ENCODE measurements around the gene RDH14. TPM values are rescaled to one million over a fixed set of nuclear protein-coding genes. Genes with fewer than 3 reads are reported as not detected.

The RDH14 gene
- total RNA-seq, 4 donors from 2014 or later = 24.6 to 55.4 (median 49.8) TPM

DNA sequence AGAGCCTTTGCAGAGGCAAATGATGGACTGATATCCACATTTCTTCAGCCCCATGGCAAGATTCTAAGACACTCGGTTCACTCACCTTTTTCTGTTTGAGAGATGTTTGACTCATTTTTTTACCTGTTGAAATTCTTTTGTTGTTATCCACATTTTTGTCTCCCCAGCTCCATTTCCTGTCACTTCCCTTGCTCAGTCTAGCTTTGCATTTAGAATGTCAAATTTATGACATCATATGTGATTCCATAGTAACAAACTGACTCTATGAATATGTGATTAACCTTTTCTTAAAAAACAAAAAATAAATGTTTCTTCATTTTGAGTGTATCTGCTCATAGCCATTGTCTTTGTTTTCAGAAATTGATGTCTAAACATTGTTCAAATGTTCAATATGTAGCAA lies 28.9 kb upstream of the RDH14 start, which contains the start of gene NT5C1B:
TSS of gene NT5C1B (minus strand) at position 216 of the 400 bp plus-strand sequence. CDS start at position 115, 101 bp downstream.
- no peaks in the 10 kb centered on the region for H3K9me3 ChIP-seq
- H3K36me3 ChIP-seq = no peaks in the 10 kb centered on the region
- H3K27me3 ChIP-seq = no peaks in the 10 kb centered on the region
- no peak for DNase-seq
- H3K4me3 ChIP-seq = no peak within 1 kb of the TSS
- in situ Hi-C loops (cut with MboI; ENCODE audit: low sequenced_read_pairs in 4 of 4) (no loop called here), intact Hi-C loops (cut with DNase I; ENCODE audit: low total_unique reads) (no loop called here)
- no peak for TF ChIP-seq POLR2A (IDR thresholded peaks at IDR 0.05)
- TF ChIP-seq, protein P1, sequence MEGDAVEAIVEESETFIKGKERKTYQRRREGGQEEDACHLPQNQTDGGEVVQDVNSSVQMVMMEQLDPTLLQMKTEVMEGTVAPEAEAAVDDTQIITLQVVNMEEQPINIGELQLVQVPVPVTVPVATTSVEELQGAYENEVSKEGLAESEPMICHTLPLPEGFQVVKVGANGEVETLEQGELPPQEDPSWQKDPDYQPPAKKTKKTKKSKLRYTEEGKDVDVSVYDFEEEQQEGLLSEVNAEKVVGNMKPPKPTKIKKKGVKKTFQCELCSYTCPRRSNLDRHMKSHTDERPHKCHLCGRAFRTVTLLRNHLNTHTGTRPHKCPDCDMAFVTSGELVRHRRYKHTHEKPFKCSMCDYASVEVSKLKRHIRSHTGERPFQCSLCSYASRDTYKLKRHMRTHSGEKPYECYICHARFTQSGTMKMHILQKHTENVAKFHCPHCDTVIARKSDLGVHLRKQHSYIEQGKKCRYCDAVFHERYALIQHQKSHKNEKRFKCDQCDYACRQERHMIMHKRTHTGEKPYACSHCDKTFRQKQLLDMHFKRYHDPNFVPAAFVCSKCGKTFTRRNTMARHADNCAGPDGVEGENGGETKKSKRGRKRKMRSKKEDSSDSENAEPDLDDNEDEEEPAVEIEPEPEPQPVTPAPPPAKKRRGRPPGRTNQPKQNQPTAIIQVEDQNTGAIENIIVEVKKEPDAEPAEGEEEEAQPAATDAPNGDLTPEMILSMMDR (IDR thresholded peaks at IDR 0.05 in 4 of 5, conservative IDR thresholded peaks at IDR 0.05 in 1 of 5) = no peak
- no peak within 1 kb of the TSS for H3K27ac ChIP-seq
- H3K4me1 ChIP-seq = no peaks in the 10 kb centered on the region
- no peak for ATAC-seq

DNA sequence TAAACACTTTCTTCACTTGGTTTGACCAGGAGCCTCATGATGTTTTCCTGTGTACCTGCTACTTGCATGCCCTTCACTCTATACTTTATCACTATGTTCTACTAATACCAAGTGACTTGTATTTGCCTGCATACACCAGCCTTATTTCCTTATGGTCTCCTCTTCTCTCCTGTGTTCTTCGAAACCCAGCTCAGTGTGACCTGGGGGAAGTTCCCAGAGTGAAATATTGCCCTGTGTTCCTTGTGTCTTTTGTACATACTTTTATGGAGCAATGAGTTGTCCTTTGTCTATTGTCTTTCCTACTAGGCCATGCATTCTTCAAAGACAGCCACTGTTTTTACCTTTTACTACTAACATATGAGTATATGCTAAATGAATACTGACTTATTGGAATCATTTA lies 28.3 kb upstream of the RDH14 start:
- Histone ChIP-seq H3K36me3 (no peaks in the 10 kb centered on the region), H3K4me3 (no peak overlapping the region), H3K9me3 (no peaks in the 10 kb centered on the region), H3K27me3 (no peaks in the 10 kb centered on the region), H3K27ac (no peak overlapping the region), H3K4me1 (no peaks in the 10 kb centered on the region)
- in situ Hi-C loops (cut with MboI; ENCODE audit: low sequenced_read_pairs in 4 of 4) (no loop called here), intact Hi-C loops (cut with DNase I; ENCODE audit: low total_unique reads) (no loop called here)
- DNase-seq (no peak), ATAC-seq (no peak)
- TF ChIP-seq, protein P1 (IDR thresholded peaks at IDR 0.05 in 4 of 5, conservative IDR thresholded peaks at IDR 0.05 in 1 of 5) = no peak
- TF ChIP-seq POLR2A (IDR thresholded peaks at IDR 0.05) = no peak

DNA sequence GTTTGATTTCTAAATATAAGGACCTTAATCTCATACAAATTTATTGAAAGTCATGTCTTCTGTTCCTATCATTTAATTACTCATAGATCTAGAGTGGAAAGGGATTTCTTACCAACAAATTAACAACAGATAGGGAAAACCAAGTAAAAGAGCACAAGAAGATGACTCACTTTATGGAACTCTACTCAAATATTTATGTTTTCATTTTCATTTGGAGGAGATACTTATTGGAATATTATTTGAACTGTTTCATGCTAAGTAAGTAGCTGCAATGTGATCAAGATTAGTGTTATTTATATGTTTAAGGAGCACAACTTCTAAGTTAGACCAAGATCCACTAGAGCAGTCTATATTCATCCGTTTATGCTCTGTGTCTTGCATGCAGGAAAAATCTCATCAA lies 27.6 kb upstream of the RDH14 start:
- H3K9me3 ChIP-seq = no peaks in the 10 kb centered on the region
- H3K27ac ChIP-seq = no peak overlapping the region
- intact Hi-C loops (cut with DNase I; ENCODE audit: low total_unique reads) (no loop called here), in situ Hi-C loops (cut with MboI; ENCODE audit: low sequenced_read_pairs in 4 of 4) (no loop called here)
- H3K27me3 ChIP-seq = no peaks in the 10 kb centered on the region
- no peaks in the 10 kb centered on the region for H3K36me3 ChIP-seq
- TF ChIP-seq POLR2A (IDR thresholded peaks at IDR 0.05) = no peak
- TF ChIP-seq, protein P1 (IDR thresholded peaks at IDR 0.05 in 4 of 5, conservative IDR thresholded peaks at IDR 0.05 in 1 of 5) = no peak
- ATAC-seq = no peak
- no peaks in the 10 kb centered on the region for H3K4me1 ChIP-seq
- DNase-seq = no peak
- H3K4me3 ChIP-seq = no peak overlapping the region

DNA sequence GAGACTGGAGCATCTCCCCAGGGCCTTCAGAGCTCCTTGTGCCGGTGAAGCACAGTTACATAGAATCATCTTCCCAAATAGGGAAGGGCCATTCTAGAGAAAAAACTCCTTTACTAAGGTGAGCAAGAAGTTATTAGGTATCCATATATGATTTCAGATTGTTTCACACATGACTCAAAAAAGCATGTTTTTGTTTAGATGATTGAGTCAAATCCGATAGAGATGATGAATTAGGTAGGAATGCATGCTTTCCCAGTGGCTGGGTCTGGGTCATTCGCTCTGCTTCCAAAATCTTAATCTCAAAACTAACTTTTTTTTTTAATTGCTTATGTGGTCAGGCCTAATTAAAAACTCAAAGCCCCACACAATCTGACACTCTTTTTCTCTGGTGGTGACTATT lies 25.1 kb upstream of the RDH14 start:
- ATAC-seq = no peak
- intact Hi-C loops (cut with DNase I; ENCODE audit: low total_unique reads) = no loop called here
- no peaks in the 10 kb centered on the region for H3K27me3 ChIP-seq
- no peaks in the 10 kb centered on the region for H3K9me3 ChIP-seq
- H3K27ac ChIP-seq = no peak overlapping the region
- DNase-seq = no peak
- no peak for TF ChIP-seq POLR2A (IDR thresholded peaks at IDR 0.05)
- TF ChIP-seq, protein P1 (IDR thresholded peaks at IDR 0.05 in 4 of 5, conservative IDR thresholded peaks at IDR 0.05 in 1 of 5) = no peak
- no peaks in the 10 kb centered on the region for H3K36me3 ChIP-seq
- H3K4me3 ChIP-seq = no peak overlapping the region
- H3K4me1 ChIP-seq = no peaks in the 10 kb centered on the region
- in situ Hi-C loops (cut with MboI; ENCODE audit: low sequenced_read_pairs in 4 of 4) = no loop called here

DNA sequence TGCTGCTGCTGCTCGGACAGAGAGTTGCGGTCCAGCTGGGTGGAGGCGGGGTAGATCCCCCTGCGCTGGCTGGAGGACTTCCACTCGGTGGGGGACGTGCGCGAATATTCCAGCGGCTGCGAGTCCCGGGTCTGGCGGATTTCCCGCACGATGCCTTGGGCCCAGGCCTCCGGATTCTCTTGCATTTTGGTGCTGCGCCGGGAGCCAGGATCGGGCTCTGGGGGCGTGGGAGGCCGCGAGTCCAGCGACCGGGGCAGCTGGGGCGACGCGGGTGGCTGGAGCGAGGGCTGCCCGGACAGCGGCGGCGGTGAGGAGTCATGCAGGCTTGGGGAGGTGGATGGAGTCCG lies 24.1 kb upstream of the RDH14 start:
- H3K36me3 ChIP-seq = no peaks in the 10 kb centered on the region
- in situ Hi-C loops (cut with MboI; ENCODE audit: low sequenced_read_pairs in 4 of 4) = no loop called here
- no peaks in the 10 kb centered on the region for H3K4me1 ChIP-seq
- no peaks in the 10 kb centered on the region for H3K9me3 ChIP-seq
- H3K27me3 ChIP-seq = no peaks in the 10 kb centered on the region
- TF ChIP-seq POLR2A (IDR thresholded peaks at IDR 0.05) = no peak
- TF ChIP-seq, protein P1 (IDR thresholded peaks at IDR 0.05 in 4 of 5, conservative IDR thresholded peaks at IDR 0.05 in 1 of 5) = no peak
- no peak overlapping the region for H3K27ac ChIP-seq
- no peak overlapping the region for H3K4me3 ChIP-seq
- DNase-seq = no peak
- ATAC-seq = no peak
- intact Hi-C loops (cut with DNase I; ENCODE audit: low total_unique reads) = no loop called here

Data from gastrocnemius medialis (tissue), 4 donors.